ENCODE data around the gene LRRC53. TPM values are rescaled to one million over a fixed set of nuclear protein-coding genes. Genes with fewer than 3 reads are reported as not detected.

LRRC53 gene
- total and polyA plus RNA-seq, 2 of the 8 experiments (the other 6 are each of a cell fraction or from before 2014, with no cell fraction given) = not detected

GRCh38 chr1:74455390-74455789, 57.0 kb downstream of the LRRC53 start:
- Histone ChIP-seq H3K9me3 (ENCODE audit: insufficient read depth in 2 of 2, low read depth in 1 of 2, low read length in 1 of 2) (0 out of 4 replicates have a peak, but pooled peaks cover 0 to 4% of the 10 kb centered on the region in 2 experiments), H3K27ac (ENCODE audit: low read depth, low read length) (no peak overlapping the region), H3K27me3 (replicated peaks in 1 of 4; ENCODE audit: control insufficient read depth in 3 of 4, extremely low read depth in 1 of 4, insufficient read depth in 3 of 4, low read length in 3 of 4) (no peaks in the 10 kb centered on the region), H3K79me2 (ENCODE audit: control insufficient read depth in 1 of 2, insufficient read depth in 2 of 2, low read length in 2 of 2) (no peaks in the 10 kb centered on the region), H3K23me2 (ENCODE audit: low read depth, low read length) (no peaks in the 10 kb centered on the region), H3K18ac (ENCODE audit: extremely low read depth, low read length) (no peak overlapping the region), H3K36me3 (ENCODE audit: control insufficient read depth in 2 of 4, insufficient read depth in 4 of 4, low read length in 3 of 4) (no peaks in the 10 kb centered on the region), H3K56ac (replicated peaks; ENCODE audit: insufficient read length, low read depth, low read length) (no peak overlapping the region), H4K8ac (ENCODE audit: extremely low read depth, insufficient read depth, low read length) (no peak overlapping the region), H2BK120ac (replicated peaks; ENCODE audit: low read depth, low read length) (no peak overlapping the region), H3K14ac (ENCODE audit: insufficient read length) (no peak overlapping the region), H4K5ac (ENCODE audit: insufficient read length, low read depth, low read length) (no peak overlapping the region), H2BK12ac (ENCODE audit: low read depth, low read length) (no peak overlapping the region), H3K4ac (replicated peaks; ENCODE audit: insufficient read length, low read depth, low read length) (no peak overlapping the region), H4K91ac (replicated peaks; ENCODE audit: insufficient read length, low read length) (no peak overlapping the region), H3K4me2 (ENCODE audit: insufficient read depth in 1 of 2, low read depth in 2 of 2, low read length in 2 of 2) (no peak overlapping the region), H2AFZ (ENCODE audit: low read length) (no peak overlapping the region), H3K4me1 (replicated peaks in 1 of 4; ENCODE audit: control insufficient read depth in 3 of 4, insufficient read depth in 4 of 4, low read length in 3 of 4) (no peaks in the 10 kb centered on the region), H4K20me1 (replicated peaks in 1 of 2; ENCODE audit: control insufficient read depth in 1 of 2, insufficient read depth in 2 of 2, low read length in 2 of 2) (no peaks in the 10 kb centered on the region), H2AK5ac (ENCODE audit: low read depth, low read length) (no peak overlapping the region), H3K23ac (ENCODE audit: insufficient read length) (no peak overlapping the region), H3K9ac (replicated peaks in 1 of 4; ENCODE audit: extremely low read depth in 1 of 4, low read depth in 3 of 4, low read length in 3 of 4) (no peak overlapping the region), H2BK5ac (ENCODE audit: low read depth, low read length) (no peak overlapping the region), H2BK20ac (ENCODE audit: low read length) (no peak overlapping the region), H2BK15ac (ENCODE audit: low read length) (no peak overlapping the region), H3K79me1 (ENCODE audit: low read depth, low read length) (no peaks in the 10 kb centered on the region), H3K4me3 (ENCODE audit: extremely low read depth in 1 of 4, insufficient read depth in 2 of 4, low read depth in 3 of 4, low read length in 4 of 4) (no peak overlapping the region)
- FAIRE-seq (no peak), DNase-seq (ENCODE audit: low read depth in 1 of 2, low spot score in 2 of 2) (no peak)
- POLR2A ChIA-PET (ENCODE audit: partially characterized antibody) = no interaction called here
- CTCF ChIA-PET (ENCODE audit: partially characterized antibody) = no interaction called here
- TF ChIP-seq PHF8 (conservative IDR thresholded peaks at IDR 0.05; ENCODE audit: low read depth, low read length) = no peak
- TF ChIP-seq SUZ12 (IDR thresholded peaks at IDR 0.05; ENCODE audit: low read length) = no peak
- TF ChIP-seq CBX8 (IDR thresholded peaks at IDR 0.05; ENCODE audit: borderline replicate concordance, low read depth, low read length) = no peak
- no peak for TF ChIP-seq RFX5 (IDR thresholded peaks at IDR 0.05; ENCODE audit: borderline replicate concordance, low read depth, low read length)
- no peak for TF ChIP-seq FOSL1 (IDR thresholded peaks at IDR 0.05; ENCODE audit: insufficient read depth, low read depth, low read length)
- TF ChIP-seq HDAC6 (IDR thresholded peaks at IDR 0.05; ENCODE audit: low read depth, low read length) = no peak
- no peak for TF ChIP-seq USF2 (IDR thresholded peaks at IDR 0.05; ENCODE audit: low read length)
- no peak for TF ChIP-seq TAF7 (optimal IDR thresholded peaks at IDR 0.05; ENCODE audit: borderline replicate concordance, low read depth, low read length)
- no peak for TF ChIP-seq CEBPB (IDR thresholded peaks at IDR 0.05; ENCODE audit: low read depth, low read length)
- TF ChIP-seq CBX5 (IDR thresholded peaks at IDR 0.05; ENCODE audit: low read depth, low read length) = no peak
- no peak for TF ChIP-seq KDM4A (IDR thresholded peaks at IDR 0.05; ENCODE audit: low read depth, low read length, severe bottlenecking)
- TF ChIP-seq SP1 (IDR thresholded peaks at IDR 0.05; ENCODE audit: low read depth, low read length) = no peak
- no peak for TF ChIP-seq MAFK (IDR thresholded peaks at IDR 0.05; ENCODE audit: low read depth, low read length)
- no peak for TF ChIP-seq GTF2F1 (IDR thresholded peaks at IDR 0.05; ENCODE audit: borderline replicate concordance, low read depth, low read length)

All from H1 (cell line).